Astrocyte of the spinal cord (primary cell): ENCODE measurements around the gene PRUNE1.

ENCODE experiments used
- DNase-seq: peaks from one replicate; pipeline ENCODE4 v3.0.0; 2011; ENCODE audit warnings: low read depth, low spot score
- H3K4me3 ChIP-seq: 2 replicates; pipeline ENCODE4 v1.5.1; 2011; ENCODE audit warnings: low read depth, mild to moderate bottlenecking, low read length, moderate library complexity
- CTCF ChIP-seq: IDR thresholded peaks from 2 replicates; pipeline ENCODE4 v1.5.1; 2012; ENCODE audit warnings: low read depth, mild to moderate bottlenecking, low read length, inconsistent platforms
- in situ Hi-C: cut with HindIII; loops from 2 replicates; pipeline ENCODE4 v1.10.0; 2017; ENCODE audit warnings: low sequenced_read_pairs

The PRUNE1 gene

GRCh38 chr1:150992626-150993025, 15.6 kb upstream of the PRUNE1 start:
- in situ Hi-C loops: no loop called here
- no peak for TF ChIP-seq CTCF
- no peak for DNase-seq
- no peak overlapping the region for H3K4me3 ChIP-seq

- DNase-seq: no peak
- TF ChIP-seq CTCF: no peak
- in situ Hi-C loops: no loop called here
- no peak overlapping the region for H3K4me3 ChIP-seq
Measured at GRCh38 chr1:150994248-150994647, 14.0 kb upstream of the PRUNE1 start.

- no peak for TF ChIP-seq CTCF
- H3K4me3 ChIP-seq: no peak overlapping the region
- DNase-seq: no peak
- in situ Hi-C loops: no loop called here
Measured at GRCh38 chr1:150995460-150995859, 12.8 kb upstream of the PRUNE1 start.

DNA sequence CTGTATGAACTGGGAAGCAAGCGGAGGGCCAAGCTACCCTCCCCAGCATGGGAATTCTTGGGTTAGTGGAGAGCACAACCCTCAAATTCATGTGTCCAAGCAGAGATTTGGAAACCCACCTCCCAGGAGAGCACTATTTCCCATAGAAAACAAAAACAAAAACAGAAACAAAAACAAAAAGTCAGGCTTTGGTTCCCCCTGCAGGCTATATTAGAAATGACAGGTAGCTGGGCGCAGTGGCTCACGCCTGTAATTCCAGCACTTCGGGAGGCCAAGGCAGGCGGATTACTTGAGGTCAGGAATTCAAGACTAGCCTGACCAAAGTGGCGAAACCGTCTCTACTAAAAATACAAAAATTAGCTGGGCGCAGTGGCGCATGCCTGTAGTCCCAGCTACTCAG, 12.4 kb upstream of the PRUNE1 start:
- TF ChIP-seq CTCF: peak; percentile 68
- in situ Hi-C loops: no loop called here
- DNase-seq: no peak
- H3K4me3 ChIP-seq: no peak overlapping the region

GRCh38 chr1:150997126-150997872, 10.9 kb upstream of the PRUNE1 start:
- in situ Hi-C loops: no loop called here
- no peak overlapping the region for H3K4me3 ChIP-seq
- TF ChIP-seq CTCF: no peak
- no peak for DNase-seq

GRCh38 chr1:150997949-150998348, 10.3 kb upstream of the PRUNE1 start:
- no peak overlapping the region for H3K4me3 ChIP-seq
- DNase-seq: no peak
- in situ Hi-C loops: no loop called here
- TF ChIP-seq CTCF: no peak
